Esophagus muscularis mucosa (tissue), 4 donors: ENCODE data around the gene GDF2. TPM values are rescaled to one million over a fixed set of nuclear protein-coding genes. Genes with fewer than 3 reads are reported as not detected.
A peak's percentile ranks its signal among the peaks of the same experiment; 100 is the strongest.

Source experiments
- DNase-seq: peaks from one replicate; pipeline ENCODE4 v3.0.0-alpha.2; 2017; ENCODE audit errors: extremely low spot score
- H3K27ac ChIP-seq, 4 donors: fragments of 200-600 bp; sonication (generic); replicated peaks in 1 of 4; 1 replicate in 3 of 4; 2 replicates in 1 of 4; pipeline ENCODE4 v1.5.1; 2016 to 2019; ENCODE audit warnings: mild to moderate bottlenecking in 1 of 4
- H3K27me3 ChIP-seq, 4 donors: fragments of 200-600 bp; sonication (generic); one replicate each; pipeline versions ENCODE4 v1.5.1 to v1.6.0; 2016 to 2019
- H3K36me3 ChIP-seq, 4 donors: fragments of 200-600 bp; sonication (generic); one replicate each; pipeline ENCODE4 v1.5.1; 2016 to 2019
- H3K4me1 ChIP-seq, 4 donors: fragments of 200-600 bp; sonication (generic); one replicate each; pipeline ENCODE4 v1.5.1; 2016 to 2019
- H3K4me3 ChIP-seq, 4 donors: fragments of 200-600 bp; sonication (generic); 1 replicate in 2 of 4; 2 replicates in 2 of 4; pipeline ENCODE4 v1.5.1; 2016 to 2019; ENCODE audit warnings: mild to moderate bottlenecking in 4 of 4, moderate library complexity in 1 of 4
- H3K9me3 ChIP-seq, 4 donors: fragments of 200-600 bp; sonication (generic); 1 replicate in 3 of 4; 2 replicates in 1 of 4; pipeline ENCODE4 v1.5.1; 2016 to 2019
- EP300 ChIP-seq: sonication (generic); formaldehyde crosslinking; IDR thresholded peaks from one replicate; pipeline ENCODE4 v1.6.1; 2017; ENCODE audit warnings: antibody characterized with exemption
- POLR2A ChIP-seq: fragments of 450-650 bp; IDR thresholded peaks from one replicate; pipeline ENCODE4 v1.6.1; 2017; ENCODE audit warnings: antibody characterized with exemption, moderate library complexity, mild to moderate bottlenecking, low read depth
- POLR2AphosphoS5 ChIP-seq, 2 donors: sonication (generic); formaldehyde crosslinking; IDR thresholded peaks; one replicate each; pipeline ENCODE4 v1.6.1; 2017; ENCODE audit warnings: antibody characterized with exemption in 2 of 2
- WGBS: methylation state at CpG from one replicate; pipeline ENCODE4 v1.1.5; 2018; 5-methylcytosine and 5-hydroxymethylcytosine counted together
- intact Hi-C: fragments of 100-400 bp; cut with DNase I; formaldehyde crosslinking; loops from one replicate; pipeline ENCODE4 v1.15.1; 2023
- total RNA-seq, 4 donors: library from RNA; depleted of rRNA; stranded (reverse); fragments of >200 nt; gene quantifications; one replicate each; pipeline versions ENCODE4 v1.1.0 to v1.2.1, GENCODE V29; 2016
- TF ChIP-seq, protein P1 (sequence below), 3 experiments: fragments of 200-600 bp in 2 of 3; fragments of 450-650 bp in 1 of 3; sonication (generic) in 2 of 3; IDR thresholded peaks; one replicate each; pipeline ENCODE4 v1.5.1; 2017 to 2019; ENCODE audit warnings: antibody characterized with exemption in 3 of 3, mild to moderate bottlenecking in 2 of 3, moderate library complexity in 1 of 3

GDF2 gene
- total RNA-seq, 4 donors from 2014 or later, result not detected

DNA sequence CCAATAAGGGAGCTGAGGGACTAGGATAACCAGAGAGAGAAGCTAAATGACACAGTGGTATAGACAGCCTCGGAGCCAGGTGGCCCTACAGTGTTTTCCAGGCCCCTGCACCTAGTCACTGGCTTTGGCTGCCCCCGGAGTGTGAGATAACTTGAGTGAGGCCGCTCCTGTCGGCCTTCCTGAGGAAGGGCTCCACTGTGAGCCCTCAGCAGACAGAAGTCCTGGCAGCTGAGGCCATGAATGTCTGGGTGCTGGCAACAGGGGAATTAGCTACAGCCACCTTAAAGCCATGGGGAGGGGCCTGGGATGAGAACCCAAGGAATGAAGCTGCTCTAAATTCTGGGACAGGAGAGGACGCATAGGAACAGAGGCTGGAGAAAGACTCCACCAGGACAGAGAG lies 26.8 kb upstream of the GDF2 start:
- no peak for DNase-seq

DNA sequence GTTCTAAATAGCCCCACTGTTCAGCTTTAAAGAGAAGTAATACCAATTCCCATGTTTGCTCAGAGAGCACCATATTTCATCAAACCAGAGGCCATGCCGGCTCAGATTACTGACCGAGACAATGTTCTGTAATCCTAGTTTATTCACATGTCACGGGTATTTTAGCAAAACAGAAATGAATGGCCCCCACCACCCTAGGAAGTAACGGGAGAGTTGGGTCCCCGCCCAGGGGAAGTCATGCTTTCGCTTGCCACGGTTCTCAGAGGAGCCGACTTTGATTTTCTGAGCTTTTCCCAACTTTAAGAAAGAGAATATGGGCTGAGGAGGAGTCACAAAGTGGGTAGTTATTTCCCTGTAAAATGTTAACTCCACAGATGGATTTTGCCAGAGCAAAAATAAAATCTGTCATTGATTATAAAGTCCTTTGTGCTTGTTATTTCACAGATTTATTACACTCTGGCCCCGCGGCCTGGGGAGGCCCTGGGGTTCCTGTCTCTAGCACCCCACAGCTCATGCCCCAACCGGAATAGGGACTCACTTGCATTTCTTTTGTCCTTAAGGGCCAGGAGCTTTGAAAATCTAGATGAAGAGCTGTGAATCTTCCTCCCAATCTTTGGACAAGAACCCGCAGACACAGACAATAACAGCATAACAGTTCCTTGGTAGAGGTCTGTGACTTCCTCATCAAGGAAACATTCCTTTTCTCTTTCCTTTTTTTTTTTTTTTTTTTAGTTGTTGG lies 25.9 kb upstream of the GDF2 start:
- Histone ChIP-seq H3K36me3 (no peaks in the 10 kb centered on the region), H3K9me3 (no peaks in the 10 kb centered on the region), H3K27me3 (peaks cover 0 to 21% (median 6%) of the 10 kb centered on the region in 4 donors), H3K4me1 (peaks cover 4 to 36% (median 21%) of the 10 kb centered on the region in 4 donors), H3K27ac (peak overlapping the region in 2 of 4 donors; percentile 15 to 35), H3K4me3 (peak overlapping the region in 1 of 4 donors; percentile 3)
- DNase-seq, result no peak
- intact Hi-C loops, result no loop called here
- 55% methylated on average over 12 of the region's 12 CpGs for WGBS
- TF ChIP-seq, protein P1, sequence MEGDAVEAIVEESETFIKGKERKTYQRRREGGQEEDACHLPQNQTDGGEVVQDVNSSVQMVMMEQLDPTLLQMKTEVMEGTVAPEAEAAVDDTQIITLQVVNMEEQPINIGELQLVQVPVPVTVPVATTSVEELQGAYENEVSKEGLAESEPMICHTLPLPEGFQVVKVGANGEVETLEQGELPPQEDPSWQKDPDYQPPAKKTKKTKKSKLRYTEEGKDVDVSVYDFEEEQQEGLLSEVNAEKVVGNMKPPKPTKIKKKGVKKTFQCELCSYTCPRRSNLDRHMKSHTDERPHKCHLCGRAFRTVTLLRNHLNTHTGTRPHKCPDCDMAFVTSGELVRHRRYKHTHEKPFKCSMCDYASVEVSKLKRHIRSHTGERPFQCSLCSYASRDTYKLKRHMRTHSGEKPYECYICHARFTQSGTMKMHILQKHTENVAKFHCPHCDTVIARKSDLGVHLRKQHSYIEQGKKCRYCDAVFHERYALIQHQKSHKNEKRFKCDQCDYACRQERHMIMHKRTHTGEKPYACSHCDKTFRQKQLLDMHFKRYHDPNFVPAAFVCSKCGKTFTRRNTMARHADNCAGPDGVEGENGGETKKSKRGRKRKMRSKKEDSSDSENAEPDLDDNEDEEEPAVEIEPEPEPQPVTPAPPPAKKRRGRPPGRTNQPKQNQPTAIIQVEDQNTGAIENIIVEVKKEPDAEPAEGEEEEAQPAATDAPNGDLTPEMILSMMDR (IDR thresholded peaks at IDR 0.05), result no peak
- TF ChIP-seq POLR2AphosphoS5 (IDR thresholded peaks at IDR 0.05), result no peak
- TF ChIP-seq POLR2A, result no peak
- TF ChIP-seq EP300, result no peak

More for the DNA sequence above, 26.8 kb upstream of the GDF2 start:
- H3K36me3 ChIP-seq, result no peaks in the 10 kb centered on the region
- intact Hi-C loops, result no loop called here
- H3K4me3 ChIP-seq, result no peak overlapping the region
- 94% methylated on average over 5 of the region's 5 CpGs for WGBS
- peaks cover 0 to 12% (median under 1%) of the 10 kb centered on the region in 4 donors for H3K27me3 ChIP-seq
- H3K9me3 ChIP-seq, result no peaks in the 10 kb centered on the region
- H3K4me1 ChIP-seq, result peaks cover under 1 to 28% (median 15%) of the 10 kb centered on the region in 4 donors
- TF ChIP-seq, protein P1 (IDR thresholded peaks at IDR 0.05), result no peak
- TF ChIP-seq POLR2A, result no peak
- no peak for TF ChIP-seq EP300
- no peak for TF ChIP-seq POLR2AphosphoS5 (IDR thresholded peaks at IDR 0.05)
- H3K27ac ChIP-seq, result no peak overlapping the region

DNA sequence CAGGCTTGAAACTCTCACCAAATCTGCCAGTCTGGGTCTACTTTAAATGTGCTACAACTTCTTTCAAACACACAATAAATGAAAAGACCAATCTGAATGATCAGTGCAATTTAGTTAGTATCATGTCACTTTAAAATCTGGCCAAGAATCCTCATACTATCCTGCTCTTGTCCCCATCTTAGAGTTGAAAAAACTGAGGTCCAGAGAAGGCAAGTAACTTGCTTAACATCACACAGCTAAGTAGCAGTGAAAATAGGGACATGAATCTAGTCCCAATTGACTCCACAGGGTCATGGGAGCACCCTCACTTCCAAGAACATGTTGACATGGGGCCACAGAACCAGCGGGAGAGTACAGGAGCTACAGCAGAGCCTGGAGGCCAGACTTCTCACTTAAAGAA lies 25.3 kb upstream of the GDF2 start:
- Histone ChIP-seq H3K9me3 (no peaks in the 10 kb centered on the region), H3K27ac (no peak overlapping the region), H3K4me1 (peaks cover 4 to 36% (median 21%) of the 10 kb centered on the region in 4 donors), H3K27me3 (peaks cover 0 to 27% (median 6%) of the 10 kb centered on the region in 4 donors), H3K36me3 (no peaks in the 10 kb centered on the region), H3K4me3 (no peak overlapping the region)
- no peak for DNase-seq
- no peak for TF ChIP-seq POLR2A
- TF ChIP-seq, protein P1 (IDR thresholded peaks at IDR 0.05), result no peak
- no peak for TF ChIP-seq EP300
- no peak for TF ChIP-seq POLR2AphosphoS5 (IDR thresholded peaks at IDR 0.05)
- WGBS, result 82% methylated on average over 1 of the region's 1 CpG
- intact Hi-C loops, result no loop called here

DNA sequence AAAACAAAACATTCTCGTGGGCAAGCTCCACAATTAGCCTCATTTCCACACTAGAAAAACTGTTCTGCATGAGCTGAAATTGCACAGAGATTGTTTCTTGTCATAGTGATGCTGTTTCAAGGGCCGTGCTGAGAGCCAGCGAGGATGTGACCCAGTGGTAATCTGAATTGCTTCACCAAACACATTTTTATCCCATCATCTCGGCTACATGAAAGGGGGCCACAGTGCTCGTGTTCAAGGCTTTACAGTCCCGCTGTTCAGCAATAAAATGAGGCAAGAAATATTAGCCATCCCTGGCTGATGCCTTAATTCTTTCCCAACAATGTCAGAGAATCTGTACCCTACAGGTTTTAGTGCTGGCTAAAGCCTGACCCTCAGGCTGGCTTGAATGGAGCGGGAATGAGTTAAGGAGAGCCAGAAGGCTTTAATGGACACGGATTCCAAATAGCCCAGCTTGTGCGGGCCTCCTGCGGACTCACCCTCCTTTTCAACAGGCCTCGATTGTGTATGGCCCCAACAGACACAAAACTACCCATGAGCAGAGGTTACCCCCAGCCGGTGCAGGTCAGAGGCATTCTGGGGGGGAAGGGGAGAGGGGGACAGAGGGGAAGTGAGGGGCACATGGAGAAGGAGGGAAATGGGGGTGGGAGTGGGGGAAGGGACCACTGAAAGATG lies 24.3 kb upstream of the GDF2 start:
- no peak for DNase-seq
- H3K27me3 ChIP-seq, result peaks cover 0 to 38% (median 9%) of the 10 kb centered on the region in 4 donors
- no peak for TF ChIP-seq POLR2AphosphoS5 (IDR thresholded peaks at IDR 0.05)
- TF ChIP-seq, protein P1 (IDR thresholded peaks at IDR 0.05), result no peak
- TF ChIP-seq POLR2A, result no peak
- TF ChIP-seq EP300, result no peak
- 82% methylated on average over 12 of the region's 12 CpGs for WGBS
- intact Hi-C loops, result no loop called here
- no peak overlapping the region for H3K4me3 ChIP-seq
- H3K36me3 ChIP-seq, result no peaks in the 10 kb centered on the region
- H3K27ac ChIP-seq, result peak overlapping the region in 2 of 4 donors; percentile 14 to 52
- peaks cover 4 to 36% (median 21%) of the 10 kb centered on the region in 4 donors for H3K4me1 ChIP-seq
- H3K9me3 ChIP-seq, result no peaks in the 10 kb centered on the region
